ENCODE results near the gene ANO4.

DNA sequence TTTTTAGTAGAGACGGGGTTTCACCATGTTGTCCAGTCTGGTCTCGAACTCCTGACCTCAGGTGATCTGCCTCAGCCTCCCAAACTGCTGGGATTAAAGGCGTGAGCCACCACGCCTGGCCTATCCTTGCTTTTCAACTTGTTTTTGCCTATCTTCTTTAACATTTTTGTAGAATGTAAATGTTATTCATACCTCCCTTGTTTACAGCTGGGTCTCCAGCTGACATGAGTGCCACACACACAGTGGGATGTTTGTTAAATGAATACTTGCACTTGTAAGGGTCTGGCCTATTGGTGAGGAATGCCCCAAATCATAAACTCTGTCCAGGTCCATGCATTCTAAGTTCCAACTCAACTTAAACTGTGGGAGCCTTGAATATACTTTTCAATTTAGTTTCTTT, 176.3 kb downstream of the ANO4 start:
- TF ChIP-seq, protein P1, sequence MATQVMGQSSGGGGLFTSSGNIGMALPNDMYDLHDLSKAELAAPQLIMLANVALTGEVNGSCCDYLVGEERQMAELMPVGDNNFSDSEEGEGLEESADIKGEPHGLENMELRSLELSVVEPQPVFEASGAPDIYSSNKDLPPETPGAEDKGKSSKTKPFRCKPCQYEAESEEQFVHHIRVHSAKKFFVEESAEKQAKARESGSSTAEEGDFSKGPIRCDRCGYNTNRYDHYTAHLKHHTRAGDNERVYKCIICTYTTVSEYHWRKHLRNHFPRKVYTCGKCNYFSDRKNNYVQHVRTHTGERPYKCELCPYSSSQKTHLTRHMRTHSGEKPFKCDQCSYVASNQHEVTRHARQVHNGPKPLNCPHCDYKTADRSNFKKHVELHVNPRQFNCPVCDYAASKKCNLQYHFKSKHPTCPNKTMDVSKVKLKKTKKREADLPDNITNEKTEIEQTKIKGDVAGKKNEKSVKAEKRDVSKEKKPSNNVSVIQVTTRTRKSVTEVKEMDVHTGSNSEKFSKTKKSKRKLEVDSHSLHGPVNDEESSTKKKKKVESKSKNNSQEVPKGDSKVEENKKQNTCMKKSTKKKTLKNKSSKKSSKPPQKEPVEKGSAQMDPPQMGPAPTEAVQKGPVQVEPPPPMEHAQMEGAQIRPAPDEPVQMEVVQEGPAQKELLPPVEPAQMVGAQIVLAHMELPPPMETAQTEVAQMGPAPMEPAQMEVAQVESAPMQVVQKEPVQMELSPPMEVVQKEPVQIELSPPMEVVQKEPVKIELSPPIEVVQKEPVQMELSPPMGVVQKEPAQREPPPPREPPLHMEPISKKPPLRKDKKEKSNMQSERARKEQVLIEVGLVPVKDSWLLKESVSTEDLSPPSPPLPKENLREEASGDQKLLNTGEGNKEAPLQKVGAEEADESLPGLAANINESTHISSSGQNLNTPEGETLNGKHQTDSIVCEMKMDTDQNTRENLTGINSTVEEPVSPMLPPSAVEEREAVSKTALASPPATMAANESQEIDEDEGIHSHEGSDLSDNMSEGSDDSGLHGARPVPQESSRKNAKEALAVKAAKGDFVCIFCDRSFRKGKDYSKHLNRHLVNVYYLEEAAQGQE (IDR thresholded peaks at IDR 0.05; ENCODE audit: insufficient replicate concordance, low read depth): no peak
- TF ChIP-seq GABPA (IDR thresholded peaks at IDR 0.05; ENCODE audit: low read depth): no peak
- no peak for TF ChIP-seq CTCF (IDR thresholded peaks at IDR 0.05; ENCODE audit: insufficient read depth, low read length)
- TF ChIP-seq POLR2AphosphoS5 (IDR thresholded peaks at IDR 0.05; ENCODE audit: low read depth): no peak
- TF ChIP-seq SPI1 (IDR thresholded peaks at IDR 0.05; ENCODE audit: borderline replicate concordance, low read depth): no peak

Measured in HL-60 (cell line).